Adrenal gland (tissue), 5 donors: ENCODE results near the gene SSBP3.

ENCODE experiments used
- POLR2A ChIP-seq, 2 donors: fragments of 450-650 bp; IDR thresholded peaks; one replicate each; pipeline ENCODE4 v1.6.1; 2017; ENCODE audit warnings: antibody characterized with exemption in 2 of 2, mild to moderate bottlenecking in 2 of 2, moderate library complexity in 1 of 2
- TF ChIP-seq, protein P1 (sequence below), 6 experiments: fragments of 450-650 bp in 4 of 6; fragments of 200-600 bp in 2 of 6; sonication (generic) in 1 of 6; IDR thresholded peaks; 1 replicate in 5 of 6; 2 replicates in 1 of 6; pipeline versions ENCODE4 v1.5.1 to v1.8.0; 2016 to 2021; ENCODE audit warnings: antibody characterized with exemption in 6 of 6, mild to moderate bottlenecking in 2 of 6, moderate library complexity in 1 of 6
- donor health status: DM: no; HTN: no; CAD: no.

DNA sequence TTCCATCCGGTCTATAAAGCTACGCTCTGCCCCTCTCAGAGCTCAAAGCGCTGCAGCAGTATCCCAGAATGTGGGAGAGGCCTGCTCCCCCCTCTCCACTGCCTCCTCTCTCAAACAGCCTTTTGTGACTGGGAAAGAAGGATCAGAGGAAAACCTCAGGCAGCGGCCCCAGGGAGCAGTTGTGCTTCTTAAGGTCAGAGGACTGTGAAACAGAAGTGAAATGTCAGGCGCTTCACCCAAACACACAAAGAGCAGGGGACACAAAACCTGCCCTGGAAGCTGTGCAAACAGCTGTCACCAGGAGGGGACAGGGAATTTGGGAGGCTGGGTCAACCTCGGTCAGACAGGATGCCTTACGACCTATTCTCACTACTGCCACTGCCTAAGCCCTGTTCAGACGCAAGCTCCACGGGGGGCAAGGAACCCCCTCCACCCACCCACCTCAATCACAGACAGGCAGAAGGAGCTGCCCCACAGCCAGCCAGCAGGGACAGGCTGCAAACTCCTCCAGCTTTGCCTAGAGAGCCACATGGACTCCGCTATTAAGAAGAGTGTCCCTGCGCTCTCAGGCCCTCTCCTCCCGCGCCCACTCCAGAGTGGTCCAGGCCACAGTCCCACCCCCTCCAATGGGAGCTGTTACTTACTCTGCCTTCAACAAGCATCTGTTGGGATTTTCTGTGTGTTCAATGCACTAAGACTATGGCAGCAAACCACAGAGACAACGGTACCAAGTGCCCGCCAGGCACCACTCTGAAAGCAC, 14.6 kb downstream of the SSBP3 start:
- TF ChIP-seq, protein P1, sequence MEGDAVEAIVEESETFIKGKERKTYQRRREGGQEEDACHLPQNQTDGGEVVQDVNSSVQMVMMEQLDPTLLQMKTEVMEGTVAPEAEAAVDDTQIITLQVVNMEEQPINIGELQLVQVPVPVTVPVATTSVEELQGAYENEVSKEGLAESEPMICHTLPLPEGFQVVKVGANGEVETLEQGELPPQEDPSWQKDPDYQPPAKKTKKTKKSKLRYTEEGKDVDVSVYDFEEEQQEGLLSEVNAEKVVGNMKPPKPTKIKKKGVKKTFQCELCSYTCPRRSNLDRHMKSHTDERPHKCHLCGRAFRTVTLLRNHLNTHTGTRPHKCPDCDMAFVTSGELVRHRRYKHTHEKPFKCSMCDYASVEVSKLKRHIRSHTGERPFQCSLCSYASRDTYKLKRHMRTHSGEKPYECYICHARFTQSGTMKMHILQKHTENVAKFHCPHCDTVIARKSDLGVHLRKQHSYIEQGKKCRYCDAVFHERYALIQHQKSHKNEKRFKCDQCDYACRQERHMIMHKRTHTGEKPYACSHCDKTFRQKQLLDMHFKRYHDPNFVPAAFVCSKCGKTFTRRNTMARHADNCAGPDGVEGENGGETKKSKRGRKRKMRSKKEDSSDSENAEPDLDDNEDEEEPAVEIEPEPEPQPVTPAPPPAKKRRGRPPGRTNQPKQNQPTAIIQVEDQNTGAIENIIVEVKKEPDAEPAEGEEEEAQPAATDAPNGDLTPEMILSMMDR (IDR thresholded peaks at IDR 0.05) = no peak
- TF ChIP-seq POLR2A (IDR thresholded peaks at IDR 0.05) = no peak
